ENCODE results near the gene ZKSCAN8. TPM values are rescaled to one million over a fixed set of nuclear protein-coding genes. Genes with fewer than 3 reads are reported as not detected.

The ZKSCAN8 gene
- total and polyA plus RNA-seq, 2 donors, result 12.0 to 33.0 TPM

DNA sequence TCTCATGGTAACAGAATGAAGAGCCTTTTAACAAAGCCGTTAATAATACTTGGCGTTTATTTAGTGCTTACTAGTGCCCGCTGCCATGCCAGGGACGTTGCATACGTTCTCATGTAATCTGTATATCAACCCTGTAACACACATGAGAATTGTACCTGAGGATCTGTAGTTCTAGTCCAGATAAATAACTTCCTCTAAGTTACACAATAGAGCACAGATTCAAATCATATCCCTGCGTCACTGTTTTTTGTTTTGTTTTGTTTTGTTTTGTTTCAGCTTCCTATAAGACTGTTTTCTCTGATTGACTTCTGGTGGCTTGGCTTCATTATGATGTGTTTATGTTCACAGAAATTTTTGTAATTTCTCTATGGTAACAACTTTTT, 16.7 kb upstream of the ZKSCAN8 start:
- H3K36me3 ChIP-seq (ENCODE audit: insufficient read depth), result peaks cover 2% of the 10 kb centered on the region
- no peak overlapping the region for H3K27ac ChIP-seq (ENCODE audit: low read depth)
- H3K4me1 ChIP-seq (ENCODE audit: insufficient read depth), result no peaks in the 10 kb centered on the region
- DNase-seq (ENCODE audit: extremely low spot score), result no peak
- peak overlapping the region; percentile 52 for H3K4me3 ChIP-seq (ENCODE audit: low read depth, low read length)
- WGBS, result 12% methylated on average over 6 of the region's 6 CpGs

DNA sequence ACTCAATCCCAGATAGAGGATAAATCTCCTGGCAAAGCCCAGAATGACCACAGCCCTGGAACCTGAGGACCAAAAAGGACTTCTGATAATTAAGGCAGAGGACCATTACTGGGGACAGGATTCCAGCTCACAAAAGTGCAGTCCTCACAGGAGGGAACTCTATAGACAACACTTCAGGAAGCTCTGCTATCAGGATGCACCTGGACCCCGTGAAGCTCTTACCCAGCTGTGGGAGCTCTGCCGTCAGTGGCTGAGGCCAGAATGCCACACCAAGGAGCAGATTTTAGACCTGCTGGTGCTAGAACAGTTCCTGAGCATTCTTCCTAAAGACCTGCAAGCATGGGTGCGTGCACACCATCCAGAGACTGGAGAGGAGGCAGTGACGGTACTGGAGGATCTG, 16.3 kb upstream of the ZKSCAN8 start:
- no peak for DNase-seq (ENCODE audit: extremely low spot score)
- 71% methylated on average over 4 of the region's 4 CpGs for WGBS

DNA sequence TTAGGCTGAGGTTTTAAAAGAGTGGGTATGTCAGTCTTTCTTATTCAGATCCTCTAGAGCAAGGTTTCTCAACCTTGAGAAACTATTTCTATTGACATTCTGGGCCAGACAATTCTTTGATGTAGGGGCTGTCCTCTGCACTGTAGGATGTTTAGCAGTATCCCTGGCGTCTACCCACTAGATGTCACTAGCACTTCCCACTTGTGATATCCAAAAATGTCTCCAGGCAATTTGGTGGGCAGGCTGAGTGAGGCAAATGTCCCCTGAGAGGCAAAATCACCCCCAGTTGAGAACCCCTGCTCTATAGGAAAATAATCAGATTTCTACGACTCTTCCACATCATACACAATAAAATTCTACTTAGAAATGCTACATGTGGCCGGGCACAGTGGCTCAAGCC, 7.7 kb upstream of the ZKSCAN8 start:
- no peak for DNase-seq (ENCODE audit: extremely low spot score)
- H3K27ac ChIP-seq (ENCODE audit: low read depth), result no peak overlapping the region
- peaks cover 3% of the 10 kb centered on the region for H3K36me3 ChIP-seq (ENCODE audit: insufficient read depth)
- no peak overlapping the region for H3K4me3 ChIP-seq (ENCODE audit: low read depth, low read length)
- no peaks in the 10 kb centered on the region for H3K4me1 ChIP-seq (ENCODE audit: insufficient read depth)
- WGBS, result 49% methylated on average over 3 of the region's 3 CpGs

More for the DNA sequence above, 16.3 kb upstream of the ZKSCAN8 start:
- Histone ChIP-seq H3K4me1 (ENCODE audit: insufficient read depth) (no peaks in the 10 kb centered on the region), H3K27ac (ENCODE audit: low read depth) (no peak overlapping the region), H3K36me3 (ENCODE audit: insufficient read depth) (peaks cover 2% of the 10 kb centered on the region), H3K4me3 (ENCODE audit: low read depth, low read length) (no peak overlapping the region)

DNA sequence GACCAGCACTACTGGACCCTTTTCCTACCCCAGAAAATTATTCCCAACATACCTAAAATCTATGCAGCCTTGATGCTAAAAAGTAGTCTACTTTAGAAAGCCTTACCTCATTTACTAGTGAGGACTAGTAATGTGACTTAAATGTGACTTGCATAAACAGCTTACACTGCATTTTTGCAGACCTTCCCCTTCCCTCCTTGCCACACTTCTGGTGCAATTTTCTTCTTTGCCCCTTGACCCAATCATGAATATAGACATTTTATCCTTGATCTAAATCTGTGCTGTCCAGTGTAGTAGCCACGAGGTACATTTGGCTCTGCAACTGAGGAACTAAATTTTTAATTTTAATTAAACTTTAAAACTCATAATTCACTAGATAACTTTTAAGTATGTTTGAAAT, 7.0 kb upstream of the ZKSCAN8 start:
- no peak overlapping the region for H3K4me3 ChIP-seq (ENCODE audit: low read depth, low read length)
- peaks cover 3% of the 10 kb centered on the region for H3K36me3 ChIP-seq (ENCODE audit: insufficient read depth)
- no peak overlapping the region for H3K27ac ChIP-seq (ENCODE audit: low read depth)
- H3K4me1 ChIP-seq (ENCODE audit: insufficient read depth), result no peaks in the 10 kb centered on the region
- DNase-seq (ENCODE audit: extremely low spot score), result no peak
- 65% methylated on average over 1 of the region's 1 CpG for WGBS

DNA sequence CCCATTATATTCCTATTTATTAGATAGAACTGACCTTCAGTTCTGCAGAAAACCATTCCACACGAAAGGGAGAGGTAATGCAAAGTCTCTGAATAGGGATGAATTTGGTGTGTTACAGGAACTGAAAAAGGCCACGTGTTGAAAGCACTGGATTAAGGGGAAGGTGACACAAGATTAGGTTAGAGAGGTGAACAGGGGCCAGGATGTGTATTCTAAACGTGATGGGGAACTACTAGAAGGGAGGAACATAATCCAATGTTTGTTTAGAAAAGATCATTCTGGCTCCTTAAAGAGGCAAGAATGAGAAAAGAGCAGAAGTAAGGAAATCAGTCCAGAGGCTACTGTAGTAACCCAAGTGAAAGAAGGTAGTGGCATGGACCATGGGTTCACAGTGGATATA, 6.3 kb upstream of the ZKSCAN8 start:
- Histone ChIP-seq H3K4me3 (ENCODE audit: low read depth, low read length) (no peak overlapping the region), H3K27ac (ENCODE audit: low read depth) (no peak overlapping the region), H3K36me3 (ENCODE audit: insufficient read depth) (peaks cover 3% of the 10 kb centered on the region), H3K4me1 (ENCODE audit: insufficient read depth) (no peaks in the 10 kb centered on the region)
- DNase-seq (ENCODE audit: extremely low spot score), result no peak
- 21% methylated on average over 3 of the region's 3 CpGs for WGBS

DNA sequence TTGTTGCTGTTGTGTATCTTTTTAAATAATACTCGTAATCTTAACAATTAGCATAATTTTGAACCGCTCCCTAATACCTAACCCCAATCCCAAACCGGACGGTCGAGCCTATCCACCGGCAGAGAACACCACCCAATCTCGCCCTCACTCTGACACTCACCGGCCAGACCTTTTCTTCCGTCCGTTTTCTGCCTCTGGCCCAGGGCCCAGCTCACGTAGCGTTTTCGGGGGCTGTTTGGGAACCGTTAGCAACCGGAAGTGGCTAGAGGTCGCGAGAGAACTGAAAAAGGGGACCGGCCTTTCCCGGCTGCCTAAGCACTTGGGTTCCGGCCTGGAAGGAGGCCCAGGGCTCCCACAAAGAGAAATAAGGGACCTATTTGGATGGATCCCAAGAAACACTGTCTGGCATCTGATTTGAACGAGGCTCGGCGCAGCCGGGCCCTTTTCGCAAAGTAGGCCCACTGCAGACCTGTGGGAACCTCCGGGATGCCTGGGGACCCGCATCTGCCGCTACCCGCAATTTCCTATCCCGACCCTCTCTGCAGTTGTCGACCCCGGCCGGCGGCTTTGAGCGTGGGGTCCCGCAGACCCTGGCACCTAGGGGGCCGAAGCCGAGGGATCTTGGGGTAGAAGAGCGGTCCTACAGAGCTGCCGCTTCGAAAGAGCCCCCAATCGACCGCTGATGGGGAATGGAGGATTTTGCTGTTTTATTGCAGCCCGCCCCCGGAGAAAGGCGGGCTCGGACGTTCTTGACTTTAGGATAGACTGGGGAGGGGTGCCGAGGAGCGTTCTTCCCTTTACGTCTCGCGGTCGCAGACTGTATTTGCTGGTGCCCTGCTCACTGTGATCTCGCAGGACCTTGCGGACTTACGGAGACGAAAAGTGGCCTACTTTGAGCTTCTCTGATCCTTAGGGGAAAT, 4.8 kb upstream of the ZKSCAN8 start:
- Histone ChIP-seq H3K4me3 (ENCODE audit: low read depth, low read length) (peak overlapping the region; percentile 73), H3K27ac (ENCODE audit: low read depth) (peak overlapping the region; percentile 89), H3K4me1 (ENCODE audit: insufficient read depth) (no peaks in the 10 kb centered on the region), H3K36me3 (ENCODE audit: insufficient read depth) (no peaks in the 10 kb centered on the region)
- under 1% methylated on average over 58 of the region's 58 CpGs for WGBS
- peak; percentile 80 for DNase-seq (ENCODE audit: extremely low spot score)

DNA sequence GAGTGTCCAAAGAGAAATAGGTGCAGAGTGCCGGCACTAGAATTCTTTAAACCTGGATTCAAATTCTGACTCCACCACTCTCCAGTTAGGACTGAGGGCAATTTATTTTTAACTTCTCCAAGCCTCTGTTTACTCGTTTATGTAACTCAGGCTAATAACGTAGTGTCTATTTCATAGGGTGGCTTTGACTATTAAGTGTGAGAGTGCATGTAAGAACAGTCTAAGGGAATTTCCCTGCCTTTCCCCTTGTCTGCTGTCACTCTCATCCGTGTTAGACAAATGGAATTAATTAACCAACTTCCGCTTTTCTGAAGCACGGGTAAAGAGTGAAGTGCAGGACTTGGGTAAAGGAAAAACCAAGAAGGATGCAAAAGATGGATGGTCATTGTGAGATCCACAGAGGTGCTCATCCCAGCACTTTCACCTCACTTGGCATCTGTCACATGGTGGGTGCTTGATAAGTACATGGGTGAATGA, 4.1 kb upstream of the ZKSCAN8 start:
- H3K27ac ChIP-seq (ENCODE audit: low read depth), result peak overlapping the region; percentile 89
- WGBS, result 2% methylated on average over 6 of the region's 6 CpGs

DNA sequence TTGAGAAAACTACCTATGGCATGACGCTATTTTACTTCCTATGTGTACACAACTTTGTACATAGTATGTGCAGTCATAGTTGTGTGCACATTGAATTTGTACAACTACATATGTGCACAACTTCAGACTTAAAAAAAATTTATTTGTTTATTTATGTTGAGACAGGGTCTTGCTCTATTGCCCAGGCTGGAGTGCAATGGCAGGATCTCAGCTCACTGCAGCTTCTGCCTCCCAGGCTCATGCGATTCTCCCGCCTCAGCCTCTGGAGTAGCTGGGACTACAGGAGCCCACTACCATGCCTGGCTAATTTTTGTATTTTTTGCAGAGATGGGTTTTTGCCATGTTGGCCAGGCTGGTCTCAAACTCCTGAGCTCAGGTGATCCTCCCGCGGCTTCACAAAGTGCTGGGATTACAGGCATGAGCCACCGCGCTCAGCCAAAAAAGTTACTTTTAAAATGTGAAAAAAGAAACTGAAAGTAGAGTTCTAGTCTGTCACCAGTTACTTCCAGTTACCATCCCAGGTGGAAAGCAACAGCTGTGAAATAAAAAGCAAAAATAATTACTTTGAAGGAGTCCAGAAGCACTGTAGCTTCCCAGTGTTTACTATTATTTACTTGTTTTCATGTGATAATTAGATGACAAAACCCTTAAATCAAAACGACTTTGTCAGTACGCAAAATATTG, 1.7 kb upstream of the ZKSCAN8 start:
- Histone ChIP-seq H3K36me3 (ENCODE audit: insufficient read depth) (peaks cover under 1% of the 10 kb centered on the region), H3K27ac (ENCODE audit: low read depth) (no peak overlapping the region), H3K4me3 (ENCODE audit: low read depth, low read length) (no peak overlapping the region), H3K4me1 (ENCODE audit: insufficient read depth) (no peaks in the 10 kb centered on the region)
- DNase-seq (ENCODE audit: extremely low spot score), result no peak
- WGBS, result 72% methylated on average over 9 of the region's 9 CpGs

More for the DNA sequence above, 4.1 kb upstream of the ZKSCAN8 start:
- DNase-seq (ENCODE audit: extremely low spot score), result no peak
- Histone ChIP-seq H3K36me3 (ENCODE audit: insufficient read depth) (no peaks in the 10 kb centered on the region), H3K4me1 (ENCODE audit: insufficient read depth) (no peaks in the 10 kb centered on the region), H3K4me3 (ENCODE audit: low read depth, low read length) (peak overlapping the region; percentile 73)

DNA sequence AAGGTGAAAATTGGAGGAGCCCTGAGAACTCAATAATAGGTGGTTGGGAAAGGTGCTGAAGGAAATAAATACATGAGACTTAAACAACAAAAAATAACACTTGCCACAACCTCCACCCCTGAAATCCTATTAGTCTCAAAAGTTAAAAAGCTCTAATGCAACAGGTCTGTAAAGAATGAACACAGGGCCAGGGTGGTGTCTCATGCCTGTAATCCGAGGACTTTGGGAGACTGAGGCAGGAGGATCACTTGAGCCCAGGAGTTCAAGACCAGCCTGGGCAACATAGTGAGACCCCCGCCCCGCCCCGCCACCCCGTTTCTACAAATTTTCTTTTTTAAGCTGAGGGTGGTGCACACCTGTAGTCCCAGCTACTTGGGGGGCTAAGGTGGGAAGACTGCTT, 1.1 kb upstream of the ZKSCAN8 start:
- Histone ChIP-seq H3K27ac (ENCODE audit: low read depth) (no peak overlapping the region), H3K36me3 (ENCODE audit: insufficient read depth) (peaks cover 2% of the 10 kb centered on the region), H3K4me3 (ENCODE audit: low read depth, low read length) (no peak overlapping the region), H3K4me1 (ENCODE audit: insufficient read depth) (no peaks in the 10 kb centered on the region)
- 78% methylated on average over 5 of the region's 5 CpGs for WGBS
- no peak for DNase-seq (ENCODE audit: extremely low spot score)

DNA sequence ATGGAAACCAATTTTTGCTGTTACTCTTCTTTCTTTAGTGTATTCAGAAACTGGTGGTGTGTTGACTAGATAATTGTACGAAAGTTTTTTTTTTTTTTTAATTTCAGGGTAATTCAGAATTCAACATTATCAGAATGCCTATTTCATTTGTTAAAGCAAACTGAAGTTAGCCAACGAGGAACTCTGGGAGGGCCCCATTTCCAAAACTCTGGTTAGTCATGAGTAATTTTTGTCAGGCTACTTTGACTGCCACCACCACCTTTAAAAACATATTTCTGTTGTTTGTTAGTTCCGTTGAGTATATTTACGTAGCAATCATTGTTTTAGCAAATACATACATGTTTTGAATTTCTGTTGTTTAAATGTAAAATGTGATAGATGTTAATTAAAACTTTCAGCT, 763 bp downstream of the ZKSCAN8 start:
- H3K36me3 ChIP-seq (ENCODE audit: insufficient read depth), result peaks cover 2% of the 10 kb centered on the region
- peak overlapping the region; percentile 90 for H3K4me3 ChIP-seq (ENCODE audit: low read depth, low read length)
- H3K4me1 ChIP-seq (ENCODE audit: insufficient read depth), result no peaks in the 10 kb centered on the region
- 14% methylated on average over 4 of the region's 4 CpGs for whole genome bisulfite sequencing
- DNase-seq (ENCODE audit: extremely low spot score), result no peak
- H3K27ac ChIP-seq (ENCODE audit: low read depth), result no peak overlapping the region

DNA sequence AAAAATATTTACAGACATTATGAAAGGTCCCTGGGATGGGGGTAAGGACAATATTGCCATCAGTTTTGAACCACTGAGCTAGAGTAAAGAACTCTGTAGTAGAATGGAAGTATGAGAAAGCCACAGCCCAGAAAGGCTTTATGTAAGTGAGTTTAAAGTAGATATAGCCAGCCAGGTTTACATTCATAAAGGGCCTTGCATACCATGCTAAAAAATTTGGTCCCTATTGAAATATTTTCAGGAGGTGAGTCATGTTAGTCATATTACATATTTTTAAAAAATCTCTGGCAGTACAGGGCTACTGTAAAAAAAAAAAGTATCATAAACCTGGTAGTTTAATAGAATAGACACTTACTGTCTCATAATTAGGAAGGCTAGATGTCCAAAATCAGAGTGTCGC, 3.5 kb downstream of the ZKSCAN8 start:
- WGBS, result 94% methylated on average over 1 of the region's 1 CpG
- H3K36me3 ChIP-seq (ENCODE audit: insufficient read depth), result peaks cover 3% of the 10 kb centered on the region

DNA sequence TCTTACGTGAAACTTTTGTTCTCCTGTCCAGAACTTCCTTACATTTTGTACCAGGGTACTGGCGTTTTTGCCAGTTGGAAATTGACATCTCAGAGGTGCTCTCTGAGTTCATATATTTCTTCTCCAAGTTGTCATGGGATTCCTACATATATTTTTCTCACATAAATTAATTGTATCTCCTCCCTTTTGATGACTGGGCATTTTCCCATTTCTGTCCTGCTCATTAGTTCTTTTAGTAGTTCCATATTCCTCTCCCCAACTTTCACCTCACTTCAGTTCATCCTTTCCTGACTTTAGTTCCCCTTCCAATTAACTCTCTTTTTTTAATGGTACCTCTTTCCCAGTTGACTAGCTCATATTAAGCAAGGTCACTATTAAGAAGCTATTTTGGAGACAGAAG, 10.8 kb downstream of the ZKSCAN8 start:
- Histone ChIP-seq H3K4me1 (ENCODE audit: insufficient read depth) (no peaks in the 10 kb centered on the region), H3K4me3 (ENCODE audit: low read depth, low read length) (no peak overlapping the region), H3K27ac (ENCODE audit: low read depth) (no peak overlapping the region), H3K36me3 (ENCODE audit: insufficient read depth) (peaks cover 20% of the 10 kb centered on the region)
- no peak for DNase-seq (ENCODE audit: extremely low spot score)
- 96% methylated on average over 2 of the region's 2 CpGs for WGBS

More for the DNA sequence above, 3.5 kb downstream of the ZKSCAN8 start:
- Histone ChIP-seq H3K27ac (ENCODE audit: low read depth) (no peak overlapping the region), H3K4me3 (ENCODE audit: low read depth, low read length) (no peak overlapping the region), H3K4me1 (ENCODE audit: insufficient read depth) (no peaks in the 10 kb centered on the region)
- no peak for DNase-seq (ENCODE audit: extremely low spot score)

DNA sequence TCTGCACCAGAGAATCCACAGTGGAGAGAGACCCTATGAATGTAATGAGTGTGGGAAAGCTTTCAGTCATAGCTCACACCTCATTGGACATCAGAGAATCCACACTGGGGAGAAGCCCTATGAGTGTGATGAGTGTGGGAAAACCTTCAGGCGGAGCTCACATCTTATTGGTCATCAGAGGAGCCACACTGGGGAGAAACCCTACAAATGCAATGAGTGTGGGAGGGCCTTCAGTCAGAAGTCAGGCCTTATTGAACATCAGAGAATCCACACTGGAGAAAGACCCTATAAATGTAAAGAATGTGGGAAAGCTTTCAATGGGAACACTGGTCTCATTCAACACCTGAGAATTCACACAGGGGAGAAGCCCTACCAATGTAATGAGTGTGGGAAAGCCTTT, 11.9 kb downstream of the ZKSCAN8 start:
- WGBS, result 98% methylated on average over 1 of the region's 1 CpG
- no peak overlapping the region for H3K4me3 ChIP-seq (ENCODE audit: low read depth, low read length)
- H3K4me1 ChIP-seq (ENCODE audit: insufficient read depth), result no peaks in the 10 kb centered on the region
- H3K27ac ChIP-seq (ENCODE audit: low read depth), result no peak overlapping the region
- peaks cover 20% of the 10 kb centered on the region for H3K36me3 ChIP-seq (ENCODE audit: insufficient read depth)
- no peak for DNase-seq (ENCODE audit: extremely low spot score)

DNA sequence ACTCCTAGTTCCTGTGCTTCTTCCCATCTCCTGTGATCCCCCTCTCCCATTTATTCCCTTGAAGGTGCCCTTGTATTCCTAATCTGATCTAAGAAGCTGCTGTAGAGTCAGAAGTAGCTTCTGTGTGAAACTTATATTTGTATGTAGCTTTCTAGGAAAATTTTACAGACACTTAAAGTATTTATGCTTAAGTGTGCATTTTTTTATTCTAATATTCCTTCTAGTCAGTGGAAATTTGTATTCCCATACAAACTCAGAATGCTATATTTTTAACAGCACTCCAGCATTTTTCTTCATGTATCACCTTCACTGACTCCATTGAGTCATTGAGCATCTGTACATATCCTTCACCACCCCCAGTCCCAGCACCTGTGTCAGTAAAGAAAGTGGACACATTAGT, 12.7 kb downstream of the ZKSCAN8 start:
- Histone ChIP-seq H3K4me1 (ENCODE audit: insufficient read depth) (no peaks in the 10 kb centered on the region), H3K36me3 (ENCODE audit: insufficient read depth) (peaks cover 20% of the 10 kb centered on the region), H3K27ac (ENCODE audit: low read depth) (no peak overlapping the region), H3K4me3 (ENCODE audit: low read depth, low read length) (no peak overlapping the region)
- DNase-seq (ENCODE audit: extremely low spot score), result no peak
